A549 (cell line): ENCODE measurements around the gene CD99. TPM values are rescaled to one million over a fixed set of nuclear protein-coding genes. Genes with fewer than 3 reads are reported as not detected.
"Not testable (repeated sequence)": the region's sequence is repeated elsewhere in the genome, so short reads cannot be mapped to it uniquely, and the experiment has no call there.

Experiments
- ATAC-seq, 2 experiments: fragments of 200-7000 bp in 1 of 2; fragments of >200 bp in 1 of 2; cut with Nextera tagmentation in 1 of 2; cut with Tn5 transposase in 1 of 2; 3 replicates each; pipeline versions ENCODE4 v1.8.0 to v1.9.1; 2018 to 2020; ENCODE audit warnings: mild to moderate bottlenecking in 1 of 2, moderate library complexity in 1 of 2
- CTCF ChIA-PET: fragments of 300-600 bp; sonication (Branson Sonifier 250); formaldehyde crosslinking; extraction: SDS; loops from one replicate; lab custom pipeline; 2021; ENCODE audit warnings: antibody characterized with exemption, inconsistent platforms; lab: Yijun Ruan, JAX
- POLR2A ChIA-PET: fragments of 350-600 bp; formaldehyde crosslinking; extraction: SDS; loops from one replicate; lab custom pipeline; 2021; ENCODE audit warnings: antibody characterized with exemption, inconsistent platforms; lab: Yijun Ruan, JAX
- DNase-seq, 2 experiments: peaks; one replicate each; pipeline versions ENCODE4 v3.0.0 to v3.0.0-alpha.2; 2011 to 2016; ENCODE audit warnings: low read depth in 1 of 2, low spot score in 1 of 2
- FAIRE-seq: peaks from 2 replicates; lab custom pipeline; 2011; peaks lifted over from hg19 to GRCh38; lab: Jason Lieb, UNC
- H3K27ac ChIP-seq, 2 experiments: fragments of >200 bp; sonication (Bioruptor Twin); formaldehyde crosslinking; 3 replicates each; pipeline ENCODE4 v1.5.1; 2016 to 2017
- H3K4me1 ChIP-seq: fragments of >200 bp; sonication (Bioruptor Twin); formaldehyde crosslinking; 3 replicates; pipeline ENCODE4 v1.6.1; 2016
- H3K4me2 ChIP-seq: fragments of >200 bp; sonication (Bioruptor Twin); formaldehyde crosslinking; 3 replicates; pipeline ENCODE4 v1.6.1; 2016
- H3K4me3 ChIP-seq: fragments of >200 bp; sonication (Bioruptor Twin); formaldehyde crosslinking; 3 replicates; pipeline ENCODE4 v1.5.1; 2016
- H3K9me3 ChIP-seq: fragments of >200 bp; sonication (Bioruptor Twin); formaldehyde crosslinking; 3 replicates; pipeline ENCODE4 v1.6.1; 2016
- CBX2 ChIP-seq: fragments of 200-600 bp; sonication (generic); IDR thresholded peaks from 2 replicates; pipeline ENCODE4 v1.6.1; 2016; ENCODE audit warnings: low read depth, mild to moderate bottlenecking, borderline replicate concordance
- CBX8 ChIP-seq: fragments of 200-600 bp; sonication (generic); IDR thresholded peaks from 2 replicates; pipeline ENCODE4 v1.6.1; 2016
- CHD2 ChIP-seq: fragments of 150-350 bp; IDR thresholded peaks from 2 replicates; pipeline ENCODE4 v1.6.1; 2014; ENCODE audit warnings: low read length; ENCODE audit not compliant: partially characterized antibody
- FOSL2 ChIP-seq, 2 experiments: fragments of 450-650 bp in 1 of 2; fragments of >200 bp in 1 of 2; sonication (Bioruptor Twin) in 1 of 2; formaldehyde crosslinking; IDR thresholded peaks; 2 replicates each; pipeline versions ENCODE4 v1.5.0 to v1.6.1; 2016 to 2020; ENCODE audit warnings: mild to moderate bottlenecking in 1 of 2, moderate library complexity in 1 of 2
- GATA3 ChIP-seq: IDR thresholded peaks from 2 replicates; pipeline ENCODE4 v1.6.1; 2012; ENCODE audit warnings: borderline replicate concordance
- HDAC2 ChIP-seq: fragments of 200-600 bp; sonication (generic); IDR thresholded peaks from 2 replicates; pipeline ENCODE4 v1.6.1; 2016
- HEYL ChIP-seq: fragments of 250-450 bp; sonication (Bioruptor Pico); IDR thresholded peaks from 2 replicates; pipeline ENCODE4 v1.8.0; 2021; ENCODE audit warnings: mild to moderate bottlenecking, moderate library complexity
- JUN ChIP-seq, 2 experiments: fragments of >200 bp; sonication (Bioruptor Twin); formaldehyde crosslinking; IDR thresholded peaks; 2 replicates in 1 of 2; 3 replicates in 1 of 2; pipeline ENCODE4 v1.6.1; 2016 to 2017
- JUNB ChIP-seq: fragments of >200 bp; sonication (Bioruptor Twin); formaldehyde crosslinking; IDR thresholded peaks from 2 replicates; pipeline ENCODE4 v1.6.1; 2016
- MAFK ChIP-seq: fragments of 450-650 bp; IDR thresholded peaks from 2 replicates; pipeline ENCODE4 v1.6.1; 2014; ENCODE audit not compliant: partially characterized antibody
- MYC ChIP-seq: IDR thresholded peaks from 2 replicates; pipeline ENCODE4 v1.6.1; 2012; ENCODE audit warnings: mild to moderate bottlenecking, inconsistent platforms, low read length, improper control_type of control experiment, borderline replicate concordance
- NPAS2 ChIP-seq: fragments of 250-450 bp; sonication (Bioruptor Pico); IDR thresholded peaks from 2 replicates; pipeline ENCODE4 v1.8.0; 2022; ENCODE audit warnings: mild to moderate bottlenecking, moderate library complexity, borderline replicate concordance
- PHF8 ChIP-seq: fragments of 200-600 bp; sonication (generic); IDR thresholded peaks from 2 replicates; pipeline ENCODE4 v1.6.1; 2016; ENCODE audit warnings: low read depth, mild to moderate bottlenecking, antibody characterized with exemption, moderate library complexity, borderline replicate concordance
- POLR2AphosphoS2 ChIP-seq: conservative IDR thresholded peaks from 2 replicates; pipeline ENCODE4 v1.6.1; 2012; ENCODE audit warnings: low read length, improper control_type of control experiment, inconsistent platforms
- RFX5 ChIP-seq: fragments of 450-650 bp; IDR thresholded peaks from 2 replicates; pipeline ENCODE4 v1.7.1; 2014; ENCODE audit warnings: antibody characterized with exemption, mild to moderate bottlenecking, moderate library complexity
- RNF2 ChIP-seq: fragments of 200-600 bp; sonication (generic); IDR thresholded peaks from 2 replicates; pipeline ENCODE4 v1.6.1; 2016; ENCODE audit warnings: low read depth, mild to moderate bottlenecking, antibody characterized with exemption, moderate library complexity, borderline replicate concordance
- SMC3 ChIP-seq: fragments of >200 bp; sonication (Bioruptor Twin); formaldehyde crosslinking; IDR thresholded peaks from 3 replicates; pipeline ENCODE4 v1.6.1; 2018; ENCODE audit warnings: inconsistent platforms
- TFCP2L1 ChIP-seq: fragments of 250-450 bp; sonication (Bioruptor Pico); IDR thresholded peaks from 2 replicates; pipeline ENCODE4 v1.5.0; 2021; ENCODE audit warnings: mild to moderate bottlenecking
- ZFP36 ChIP-seq: fragments of 450-650 bp; IDR thresholded peaks from 2 replicates; pipeline ENCODE4 v1.6.1; 2014; ENCODE audit warnings: borderline replicate concordance; ENCODE audit not compliant: partially characterized antibody
- WGBS: methylation state at CpG from one replicate; pipeline ENCODE4 v1.1.6; 2017; ENCODE audit errors: missing lambda C conversion rate; 5-methylcytosine and 5-hydroxymethylcytosine counted together
- polyA plus RNA-seq, 4 experiments: library from polyadenylated mRNA; depleted of rRNA in 3 of 4; stranded (reverse); fragments of >200 nt; fragmentation: RNase III in 1 of 4; extraction: RNeasy Plus Mini Kit Qiagen cat#74134 plus additional on column Dnase treatment in 1 of 4; gene quantifications; 2 replicates in 3 of 4; 3 replicates in 1 of 4; pipeline ENCODE4 v1.2.3, GENCODE V29; 2011 to 2017
- TF ChIP-seq, protein P1 (sequence below): IDR thresholded peaks from 2 replicates; pipeline ENCODE4 v1.6.1; 2012
- TF ChIP-seq, protein P2 (sequence below): fragments of 250-450 bp; sonication (Bioruptor Pico); IDR thresholded peaks from 2 replicates; pipeline ENCODE4 v1.5.0; 2020; ENCODE audit warnings: low read depth, mild to moderate bottlenecking, moderate library complexity
- TF ChIP-seq, protein P3 (sequence below): fragments of >200 bp; sonication (Bioruptor Twin); formaldehyde crosslinking; IDR thresholded peaks from 3 replicates; pipeline ENCODE4 v1.6.1; 2016
- TF ChIP-seq, protein P4 (sequence below): fragments of 250-450 bp; sonication (Bioruptor Pico); IDR thresholded peaks from 2 replicates; pipeline ENCODE4 v1.5.0; 2021; ENCODE audit warnings: mild to moderate bottlenecking, moderate library complexity, borderline replicate concordance

CD99 gene
- polyA plus RNA-seq, 2 of the 4 experiments (the other 2 are of a cell fraction) = 136 to 172 TPM

DNA sequence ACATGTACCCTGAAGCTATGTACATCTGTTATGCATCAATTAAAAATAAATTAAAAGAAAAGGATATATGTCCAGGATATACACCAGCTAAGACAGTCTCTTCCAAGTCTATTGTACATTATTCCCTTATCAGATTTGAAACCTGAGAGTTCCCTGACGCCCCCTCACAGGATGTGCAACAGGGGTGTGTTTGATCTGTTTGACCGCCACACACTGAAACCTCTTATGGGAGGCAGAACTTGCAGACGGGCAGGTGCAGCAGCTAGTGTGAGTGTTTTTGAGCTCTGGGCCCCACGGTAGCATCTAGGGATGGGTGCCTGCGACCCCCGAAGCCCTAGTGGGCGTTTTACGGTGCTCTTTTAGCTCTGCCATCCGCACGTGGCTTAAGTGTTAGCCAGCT is 65.5 kb downstream of the CD99 start:
- Histone ChIP-seq H3K4me3 (no peak overlapping the region), H3K4me2 (no peak overlapping the region), H3K4me1 (no peaks in the 10 kb centered on the region), H3K27ac (no peak overlapping the region), H3K9me3 (no peaks in the 10 kb centered on the region)
- DNase-seq = no peak
- CTCF ChIA-PET = no interaction called here
- 60% methylated on average over 10 of the region's 10 CpGs for WGBS
- POLR2A ChIA-PET = no interaction called here
- TF ChIP-seq, protein P1, sequence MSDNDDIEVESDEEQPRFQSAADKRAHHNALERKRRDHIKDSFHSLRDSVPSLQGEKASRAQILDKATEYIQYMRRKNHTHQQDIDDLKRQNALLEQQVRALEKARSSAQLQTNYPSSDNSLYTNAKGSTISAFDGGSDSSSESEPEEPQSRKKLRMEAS = no peak
- TF ChIP-seq GATA3 = no peak
- TF ChIP-seq HDAC2 = no peak
- TF ChIP-seq MAFK = no peak
- no peak for TF ChIP-seq CBX8
- no peak for TF ChIP-seq NPAS2
- no peak for TF ChIP-seq ZFP36
- TF ChIP-seq, protein P2, sequence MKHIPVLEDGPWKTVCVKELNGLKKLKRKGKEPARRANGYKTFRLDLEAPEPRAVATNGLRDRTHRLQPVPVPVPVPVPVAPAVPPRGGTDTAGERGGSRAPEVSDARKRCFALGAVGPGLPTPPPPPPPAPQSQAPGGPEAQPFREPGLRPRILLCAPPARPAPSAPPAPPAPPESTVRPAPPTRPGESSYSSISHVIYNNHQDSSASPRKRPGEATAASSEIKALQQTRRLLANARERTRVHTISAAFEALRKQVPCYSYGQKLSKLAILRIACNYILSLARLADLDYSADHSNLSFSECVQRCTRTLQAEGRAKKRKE (CRISPR knock-in tag) = no peak
- no peak for TF ChIP-seq JUNB
- TF ChIP-seq PHF8 = no peak
- no peak for TF ChIP-seq CBX2
- no peak for TF ChIP-seq JUN (IDR thresholded peaks at IDR 0.05)
- TF ChIP-seq, protein P3, sequence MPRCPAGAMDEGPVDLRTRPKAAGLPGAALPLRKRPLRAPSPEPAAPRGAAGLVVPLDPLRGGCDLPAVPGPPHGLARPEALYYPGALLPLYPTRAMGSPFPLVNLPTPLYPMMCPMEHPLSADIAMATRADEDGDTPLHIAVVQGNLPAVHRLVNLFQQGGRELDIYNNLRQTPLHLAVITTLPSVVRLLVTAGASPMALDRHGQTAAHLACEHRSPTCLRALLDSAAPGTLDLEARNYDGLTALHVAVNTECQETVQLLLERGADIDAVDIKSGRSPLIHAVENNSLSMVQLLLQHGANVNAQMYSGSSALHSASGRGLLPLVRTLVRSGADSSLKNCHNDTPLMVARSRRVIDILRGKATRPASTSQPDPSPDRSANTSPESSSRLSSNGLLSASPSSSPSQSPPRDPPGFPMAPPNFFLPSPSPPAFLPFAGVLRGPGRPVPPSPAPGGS = no peak
- TF ChIP-seq, protein P4, sequence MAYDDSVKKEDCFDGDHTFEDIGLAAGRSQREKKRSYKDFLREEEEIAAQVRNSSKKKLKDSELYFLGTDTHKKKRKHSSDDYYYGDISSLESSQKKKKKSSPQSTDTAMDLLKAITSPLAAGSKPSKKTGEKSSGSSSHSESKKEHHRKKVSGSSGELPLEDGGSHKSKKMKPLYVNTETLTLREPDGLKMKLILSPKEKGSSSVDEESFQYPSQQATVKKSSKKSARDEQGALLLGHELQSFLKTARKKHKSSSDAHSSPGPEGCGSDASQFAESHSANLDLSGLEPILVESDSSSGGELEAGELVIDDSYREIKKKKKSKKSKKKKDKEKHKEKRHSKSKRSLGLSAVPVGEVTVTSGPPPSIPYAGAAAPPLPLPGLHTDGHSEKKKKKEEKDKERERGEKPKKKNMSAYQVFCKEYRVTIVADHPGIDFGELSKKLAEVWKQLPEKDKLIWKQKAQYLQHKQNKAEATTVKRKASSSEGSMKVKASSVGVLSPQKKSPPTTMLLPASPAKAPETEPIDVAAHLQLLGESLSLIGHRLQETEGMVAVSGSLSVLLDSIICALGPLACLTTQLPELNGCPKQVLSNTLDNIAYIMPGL = no peak
- FAIRE-seq = no peak
- ATAC-seq = no peak

DNA sequence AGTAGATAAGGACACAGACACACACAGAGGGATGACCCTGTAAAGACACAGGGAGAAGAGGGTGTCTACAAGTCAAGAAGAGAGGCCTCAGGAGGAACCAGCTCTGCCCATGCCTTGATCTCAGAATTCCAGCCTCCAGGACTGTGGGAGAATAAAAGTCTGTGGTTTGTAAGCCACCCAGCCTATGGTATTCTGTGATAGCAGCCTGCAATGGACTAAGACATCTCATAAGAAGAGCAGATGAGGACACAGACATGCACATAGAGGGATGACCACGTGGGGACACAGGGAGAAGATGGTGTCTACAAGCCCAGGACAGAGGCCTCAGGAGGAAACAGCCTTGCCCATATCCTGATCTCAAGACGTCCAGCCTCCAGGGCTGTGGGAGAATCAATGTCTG is 70.2 kb downstream of the CD99 start:
- ChIA-PET POLR2A (no interaction called here), CTCF (no interaction called here)
- no peak for ATAC-seq
- Histone ChIP-seq H3K4me1 (no peaks in the 10 kb centered on the region), H3K9me3 (no peaks in the 10 kb centered on the region), H3K4me3 (no peak overlapping the region), H3K27ac (no peak overlapping the region), H3K4me2 (no peak overlapping the region)
- no peak for TF ChIP-seq CHD2
- no peak for TF ChIP-seq PHF8
- TF ChIP-seq HEYL (CRISPR knock-in tag) = no peak
- no peak for TF ChIP-seq FOSL2 (IDR thresholded peaks at IDR 0.05)
- TF ChIP-seq FOSL2 (CRISPR knock-in tag; IDR thresholded peaks at IDR 0.05) = no peak
- TF ChIP-seq MAFK = no peak
- no peak for TF ChIP-seq RFX5
- TF ChIP-seq JUNB = no peak
- TF ChIP-seq RNF2 = no peak
- TF ChIP-seq ZFP36 = no peak
- no peak for TF ChIP-seq SMC3
- no peak for TF ChIP-seq TFCP2L1
- no peak for TF ChIP-seq MYC
- TF ChIP-seq, protein P1 = no peak
- TF ChIP-seq POLR2AphosphoS2 = no peak
- TF ChIP-seq, protein P3 = no peak
- TF ChIP-seq JUN (IDR thresholded peaks at IDR 0.05) = no peak
- 45% methylated on average over 2 of the region's 2 CpGs for WGBS
- no peak for DNase-seq
- no peak for FAIRE-seq

DNA sequence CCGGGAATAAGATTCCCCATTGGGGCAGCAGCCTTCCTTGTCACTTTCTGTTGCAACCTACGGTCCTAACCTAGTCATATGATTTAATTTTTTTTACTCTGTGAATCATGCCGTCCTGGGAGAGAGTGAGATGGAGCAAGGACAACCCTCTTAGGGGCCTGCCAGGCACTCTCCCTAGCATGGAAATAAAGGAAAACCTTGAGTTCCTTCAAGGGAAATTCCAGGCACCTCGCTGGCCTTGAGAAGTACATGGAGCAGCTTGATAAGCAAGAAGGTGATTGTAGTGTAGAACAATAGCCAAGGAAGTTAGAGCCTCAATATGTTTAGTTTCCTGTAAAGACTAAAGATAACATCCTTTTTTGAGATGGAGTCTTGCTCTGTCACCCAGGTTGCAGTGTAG is 71.6 kb downstream of the CD99 start:
- H3K4me3 ChIP-seq, H3K4me2 ChIP-seq, CTCF ChIA-PET, H3K9me3 ChIP-seq, H3K4me1 ChIP-seq, POLR2A ChIA-PET, H3K27ac ChIP-seq, DNase-seq, FAIRE-seq, ATAC-seq: not testable (repeated sequence)
- 56% methylated on average over 4 of the region's 4 CpGs for WGBS

DNA sequence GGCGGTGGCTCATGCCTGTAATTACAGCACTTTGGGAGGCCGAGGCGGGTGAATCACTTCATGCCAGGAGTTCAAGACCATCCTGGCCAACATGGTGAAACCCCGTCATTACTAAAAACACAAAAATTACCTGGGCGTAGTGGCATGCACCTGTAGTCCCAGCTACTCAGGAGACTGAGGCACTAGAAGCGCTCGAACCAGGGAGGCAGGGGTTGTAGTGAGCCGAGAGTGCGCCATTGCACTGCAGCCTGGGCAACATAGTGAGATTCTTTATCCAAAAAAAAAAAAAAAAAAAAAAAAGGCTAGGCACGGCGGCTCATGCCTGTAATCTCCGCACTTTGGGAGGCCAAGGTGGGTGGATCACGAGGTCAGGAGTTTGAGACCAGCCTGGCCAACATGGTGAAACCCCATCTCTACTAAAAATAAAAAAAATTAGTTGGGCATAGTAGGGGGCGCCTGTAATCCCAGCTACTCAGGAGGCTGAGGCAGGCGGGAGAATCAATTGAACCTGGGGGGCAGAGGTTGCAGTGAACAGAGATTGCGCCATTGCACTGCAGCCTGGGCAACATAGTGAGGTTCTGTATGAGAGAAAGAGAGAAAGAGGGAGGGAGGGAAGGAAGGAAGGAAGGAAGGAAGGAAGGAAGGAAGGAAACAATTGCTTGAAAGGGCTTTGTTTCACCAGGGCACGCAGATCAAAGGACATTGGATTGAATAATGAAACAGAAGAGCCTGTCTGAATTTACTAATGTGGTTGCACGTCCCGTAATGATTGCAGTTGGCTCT is 73.9 kb downstream of the CD99 start:
- H3K4me3 ChIP-seq, H3K4me2 ChIP-seq, POLR2A ChIA-PET, H3K27ac ChIP-seq, DNase-seq, ATAC-seq, CTCF ChIA-PET, FAIRE-seq, H3K9me3 ChIP-seq: not testable (repeated sequence)
- peaks cover 12% of the 10 kb centered on the region for H3K4me1 ChIP-seq
- 79% methylated on average over 19 of the region's 19 CpGs for WGBS
